T1000 (cell line): Measurements from ENCODE around the gene NACA.
A peak's percentile ranks its signal among the peaks of the same experiment; 100 is the strongest.
"Not testable (repeated sequence)": the region's sequence is repeated elsewhere in the genome, so short reads cannot be mapped to it uniquely, and the experiment has no call there.

ENCODE experiments used
- DNase-seq: peaks from one replicate; lab custom pipeline; 2025; ENCODE audit warnings: mixed read lengths; lab: John Stamatoyannopoulos, UW

NACA gene

GRCh38 chr12:56724972-56725722 lies at the start of gene NACA:
Gene NACA (minus strand): TSS chr12:56725299. CDS start chr12:56724521, 778 bp downstream.
- peak; percentile 100 for DNase-seq

GRCh38 chr12:56773113-56773512 lies 48.0 kb upstream of the NACA start:
- DNase-seq, result no peak

- no peak for DNase-seq
Observed at GRCh38 chr12:56772625-56773024, 47.5 kb upstream of the NACA start.

- no peak for DNase-seq
Observed at GRCh38 chr12:56769868-56770267, 44.8 kb upstream of the NACA start.

- no peak for DNase-seq
Observed at GRCh38 chr12:56768424-56768823, 43.3 kb upstream of the NACA start.

GRCh38 chr12:56766535-56766934 lies 41.4 kb upstream of the NACA start:
- DNase-seq, result no peak

- DNase-seq, result no peak
Observed at GRCh38 chr12:56763753-56764657, 38.9 kb upstream of the NACA start.

GRCh38 chr12:56761812-56762211 lies 36.7 kb upstream of the NACA start:
- DNase-seq, result no peak

- no peak for DNase-seq
Observed at GRCh38 chr12:56760460-56760859, 35.4 kb upstream of the NACA start.

- no peak for DNase-seq
Observed at GRCh38 chr12:56759263-56759908, 34.3 kb upstream of the NACA start.

- DNase-seq, result no peak
Observed at GRCh38 chr12:56758728-56759262, 33.7 kb upstream of the NACA start.

GRCh38 chr12:56757971-56758370 lies 32.9 kb upstream of the NACA start:
- DNase-seq, result not testable (repeated sequence)

GRCh38 chr12:56753566-56753965 lies 28.5 kb upstream of the NACA start:
- no peak for DNase-seq

GRCh38 chr12:56751712-56752598 lies 26.9 kb upstream of the NACA start, which contains the start of gene PRIM1:
Gene PRIM1 (minus strand): TSS chr12:56752323. CDS start chr12:56752298, 25 bp downstream.
- DNase-seq, result peak; percentile 73

- DNase-seq, result not testable (repeated sequence)
Observed at GRCh38 chr12:56750596-56750995, 25.5 kb upstream of the NACA start.

- DNase-seq, result no peak
Observed at GRCh38 chr12:56749853-56750252, 24.8 kb upstream of the NACA start.

- no peak for DNase-seq
Observed at GRCh38 chr12:56749359-56749758, 24.3 kb upstream of the NACA start.

GRCh38 chr12:56728139-56728861 lies 3.2 kb upstream of the NACA start:
- DNase-seq, result no peak

- DNase-seq, result not testable (repeated sequence)
Observed at GRCh38 chr12:56726196-56726675, 1.1 kb upstream of the NACA start.

- DNase-seq, result no peak
Observed at GRCh38 chr12:56725723-56726102, 614 bp upstream of the NACA start.

- no peak for DNase-seq
Observed at GRCh38 chr12:56724701-56724971, 463 bp downstream of the NACA start.
